ENCODE data around the gene PTGS1.

PTGS1 gene

GRCh38 chr9:122376796-122377195 lies 6.0 kb downstream of the PTGS1 start:
- no peak for DNase-seq

GRCh38 chr9:122377241-122378164 lies 6.7 kb downstream of the PTGS1 start:
- DNase-seq, result no peak

- no peak for DNase-seq
Measured at GRCh38 chr9:122378236-122378635, 7.4 kb downstream of the PTGS1 start.

GRCh38 chr9:122379340-122379739 lies 8.5 kb downstream of the PTGS1 start:
- no peak for DNase-seq

GRCh38 chr9:122380293-122380692 lies 9.5 kb downstream of the PTGS1 start:
- DNase-seq, result no peak

- no peak for DNase-seq
Measured at GRCh38 chr9:122381206-122381950, 10.6 kb downstream of the PTGS1 start.

- no peak for DNase-seq
Measured at GRCh38 chr9:122382901-122383850, 12.4 kb downstream of the PTGS1 start.

- no peak for DNase-seq
Measured at GRCh38 chr9:122383992-122384461, 13.2 kb downstream of the PTGS1 start.

GRCh38 chr9:122386311-122386872 lies 15.6 kb downstream of the PTGS1 start:
- no peak for DNase-seq

GRCh38 chr9:122387536-122387935 lies 16.7 kb downstream of the PTGS1 start:
- DNase-seq, result no peak

GRCh38 chr9:122389195-122389594 lies 18.4 kb downstream of the PTGS1 start:
- no peak for DNase-seq

GRCh38 chr9:122389799-122390481 lies 19.1 kb downstream of the PTGS1 start:
- no peak for DNase-seq

- no peak for DNase-seq
Measured at GRCh38 chr9:122392284-122392683, 21.5 kb downstream of the PTGS1 start.

GRCh38 chr9:122392714-122393113 lies 21.9 kb downstream of the PTGS1 start:
- no peak for DNase-seq

- no peak for DNase-seq
Measured at GRCh38 chr9:122393284-122393983, 22.6 kb downstream of the PTGS1 start.

GRCh38 chr9:122394265-122395125 lies 23.7 kb downstream of the PTGS1 start:
- DNase-seq, result no peak

GRCh38 chr9:122396614-122397148 lies 25.9 kb downstream of the PTGS1 start:
- no peak for DNase-seq

GRCh38 chr9:122397749-122398148 lies 26.9 kb downstream of the PTGS1 start:
- DNase-seq, result no peak

GRCh38 chr9:122398371-122398924 lies 27.6 kb downstream of the PTGS1 start:
- no peak for DNase-seq

Data from NCI-H2227 treated with DMSO at 0.1 percent for 48 hours (cell line).